ENCODE results near the gene DLEC1. TPM values are rescaled to one million over a fixed set of nuclear protein-coding genes. Genes with fewer than 3 reads are reported as not detected.
A peak's percentile ranks its signal among the peaks of the same experiment; 100 is the strongest.

Gene DLEC1
- total and polyA plus RNA-seq, 9 of the 15 experiments (the other 6 are each of a cell fraction or from before 2014, with no cell fraction given), result 0.07 to 0.08 TPM; not detected in 7

GRCh38 chr3:38143511-38143910, 104.5 kb downstream of the DLEC1 start (continued):
- TF ChIP-seq PHF8 (IDR thresholded peaks at IDR 0.05; ENCODE audit: borderline replicate concordance, low read length) (no peak), LCOR (CRISPR knock-in tag; IDR thresholded peaks at IDR 0.05) (no peak), ZNF41 (CRISPR knock-in tag; conservative IDR thresholded peaks at IDR 0.05) (no peak), CEBPG (CRISPR knock-in tag; IDR thresholded peaks at IDR 0.05) (no peak), CEBPG (tag; conservative IDR thresholded peaks at IDR 0.05 in 1 of 2, IDR thresholded peaks at IDR 0.05 in 1 of 2) (no peak), TRIM28 (IDR thresholded peaks at IDR 0.05) (no peak), MTA3 (IDR thresholded peaks at IDR 0.05; ENCODE audit: borderline replicate concordance) (no peak), CBX3 (IDR thresholded peaks at IDR 0.05; ENCODE audit: borderline replicate concordance in 1 of 2, low read length in 2 of 2) (no peak), ATF1 (CRISPR knock-in tag; IDR thresholded peaks at IDR 0.05) (no peak), ATF1 (tag; IDR thresholded peaks at IDR 0.05) (no peak)

GRCh38 chr3:38146504-38146903, 107.5 kb downstream of the DLEC1 start:
- intact Hi-C loops (cut with micrococcal nuclease) (no loop called here), in situ Hi-C loops (cut with MboI) (no loop called here)
- no peaks in the 10 kb centered on the region for H4K20me1 ChIP-seq (replicated peaks; ENCODE audit: control insufficient read depth, insufficient read depth, low read length)
- no TSS peak for BruUV-seq (replicated peaks)
- no peaks in the 10 kb centered on the region for H3K27me3 ChIP-seq (ENCODE audit: control insufficient read depth in 2 of 2, insufficient read depth in 2 of 2, low read length in 2 of 2)
- ChIA-PET POLR2A (no interaction called here), CTCF (ENCODE audit: low intra/inter-chr PET ratio) (no interaction called here)
- FAIRE-seq (no peak), DNase-seq (ENCODE audit: extremely low read depth in 1 of 4, low spot score in 3 of 4) (no peak), ATAC-seq (no peak)
- no peak overlapping the region for H3K27ac ChIP-seq (ENCODE audit: extremely low read depth, low read depth, low read length)
- peaks cover 12 to 28% of the 10 kb centered on the region in 2 experiments for H3K4me1 ChIP-seq (replicated peaks in 1 of 2; ENCODE audit: control insufficient read depth in 2 of 2, insufficient read depth in 2 of 2, low read length in 2 of 2)
- no peaks in the 10 kb centered on the region for H3K9me1 ChIP-seq (ENCODE audit: control insufficient read depth, insufficient read depth, low read length)
- no peak overlapping the region for H3K4me3 ChIP-seq
- H3K36me3 ChIP-seq (ENCODE audit: control insufficient read depth, insufficient read depth, low read length), result peaks cover 9% of the 10 kb centered on the region; the same call in 2 of the 3 replicates
- H3K9me3 ChIP-seq (replicated peaks; ENCODE audit: control insufficient read depth, insufficient read depth, low read depth, low read length), result no peaks in the 10 kb centered on the region
- H3K9ac ChIP-seq (ENCODE audit: insufficient read depth in 1 of 2, low read depth in 2 of 2, low read length in 2 of 2), result no peak overlapping the region
- no peaks in the 10 kb centered on the region for H3K79me2 ChIP-seq (ENCODE audit: control insufficient read depth, insufficient read depth, low read length)
- no peak overlapping the region for H2AFZ ChIP-seq (ENCODE audit: low read depth, low read length)
- TF ChIP-seq ZKSCAN1 (IDR thresholded peaks at IDR 0.05; ENCODE audit: low read depth, low read length), result no peak
- no peak for TF ChIP-seq E2F5 (CRISPR knock-in tag; IDR thresholded peaks at IDR 0.05)
- no peak for TF ChIP-seq MYBL2 (IDR thresholded peaks at IDR 0.05; ENCODE audit: low read depth)
- TF ChIP-seq MYBL2 (CRISPR knock-in tag; IDR thresholded peaks at IDR 0.05; ENCODE audit: borderline replicate concordance), result no peak
- TF ChIP-seq HCFC1 (IDR thresholded peaks at IDR 0.05; ENCODE audit: low read depth, low read length), result no peak
- no peak for TF ChIP-seq PHTF2 (CRISPR knock-in tag; IDR thresholded peaks at IDR 0.05)
- TF ChIP-seq RBM25 (IDR thresholded peaks at IDR 0.05; ENCODE audit: low read depth, low read length, severe bottlenecking), result peak; percentile 58
- TF ChIP-seq CREB3 (tag; conservative IDR thresholded peaks at IDR 0.05; ENCODE audit: low read depth), result no peak
- no peak for TF ChIP-seq BACH1 (tag; IDR thresholded peaks at IDR 0.05)
- TF ChIP-seq HDAC2 (IDR thresholded peaks at IDR 0.05), result no peak
- 16% methylated on average over 2 of the region's 2 CpGs for WGBS (ENCODE audit: insufficient coverage, low coverage, missing lambda C conversion rate)
- H3K4me2 ChIP-seq (ENCODE audit: insufficient read depth, low read length), result no peak overlapping the region
